ENCODE results near the gene CFAP69. TPM values are rescaled to one million over a fixed set of nuclear protein-coding genes. Genes with fewer than 3 reads are reported as not detected.

The CFAP69 gene
- total RNA-seq, 1 experiment from 2014 or later: 3.4 TPM

- Mint-ChIP-seq H3K36me3 (peaks cover 3% of the 10 kb centered on the region; the same call in 1 of the 2 replicates), H3K9me3 (no peaks in the 10 kb centered on the region), H3K4me3 (no peak overlapping the region), H3K4me1 (peaks cover 37% of the 10 kb centered on the region), H3K27ac (peak overlapping the region; percentile 70; the same call in 1 of the 2 replicates), H3K27me3 (ENCODE audit: low read depth) (no peaks in the 10 kb centered on the region)
- CTCF ChIA-PET: interaction anchor here (1.2 to 3.3 kb wide), 2 partner anchors 11 to 205 kb away, joined by 4 to 29 read pairs; partner anchors contain the start of gene STEAP2
- ATAC-seq (peak; percentile 6; the same call in 1 of the 2 replicates), DNase-seq (ENCODE audit: low spot score) (no peak)
- TF ChIP-seq TEAD1 (CRISPR knock-in tag; IDR thresholded peaks at IDR 0.05) (no peak), CBFB (CRISPR knock-in tag; IDR thresholded peaks at IDR 0.05; ENCODE audit: low read depth) (no peak), ZNF423 (CRISPR knock-in tag; IDR thresholded peaks at IDR 0.05) (no peak), CREB1 (CRISPR knock-in tag; IDR thresholded peaks at IDR 0.05) (no peak), ZNF281 (CRISPR knock-in tag; IDR thresholded peaks at IDR 0.05) (no peak), JAZF1 (CRISPR knock-in tag; IDR thresholded peaks at IDR 0.05) (no peak), GABPB1 (CRISPR knock-in tag; IDR thresholded peaks at IDR 0.05) (no peak), ZBTB43 (CRISPR knock-in tag; IDR thresholded peaks at IDR 0.05) (no peak), ZNF512 (CRISPR knock-in tag; IDR thresholded peaks at IDR 0.05; ENCODE audit: borderline replicate concordance) (no peak)
- POLR2A ChIA-PET: interaction anchor here (2.2 kb wide), 1 partner anchor 11 kb away, joined by 13 read pairs; the partner anchor contains the start of gene STEAP2
Measured at GRCh38 chr7:90222811-90223725, 21.9 kb upstream of the CFAP69 start.

GRCh38 chr7:90224195-90224594 lies 20.8 kb upstream of the CFAP69 start:
- CTCF ChIA-PET: interaction anchor here (0.5 to 3.3 kb wide), 5 partner anchors 12 to 217 kb away, joined by 3 to 29 read pairs (median 4); partner anchors contain the start of gene STEAP2
- ATAC-seq: peak; percentile 95
- peak overlapping the region; percentile 97 for H3K27ac Mint-ChIP-seq
- TF ChIP-seq FOXK1 (CRISPR knock-in tag; IDR thresholded peaks at IDR 0.05) (no peak), ZNF219 (CRISPR knock-in tag; IDR thresholded peaks at IDR 0.05; ENCODE audit: borderline replicate concordance) (no peak), IRF1 (CRISPR knock-in tag; IDR thresholded peaks at IDR 0.05) (no peak), RELA (CRISPR knock-in tag; IDR thresholded peaks at IDR 0.05; ENCODE audit: borderline replicate concordance) (no peak), GABPB1 (CRISPR knock-in tag; IDR thresholded peaks at IDR 0.05) (no peak), TEAD1 (CRISPR knock-in tag; IDR thresholded peaks at IDR 0.05) (no peak), PRRX2 (CRISPR knock-in tag; IDR thresholded peaks at IDR 0.05) (no peak), MXD4 (CRISPR knock-in tag; IDR thresholded peaks at IDR 0.05; ENCODE audit: borderline replicate concordance) (no peak), AR (CRISPR knock-in tag; IDR thresholded peaks at IDR 0.05) (no peak), ZBTB43 (CRISPR knock-in tag; IDR thresholded peaks at IDR 0.05) (no peak), SOX15 (CRISPR knock-in tag; IDR thresholded peaks at IDR 0.05) (no peak), ATF6 (CRISPR knock-in tag; IDR thresholded peaks at IDR 0.05) (no peak), TCF7 (CRISPR knock-in tag; IDR thresholded peaks at IDR 0.05; ENCODE audit: low read depth) (no peak)

More at GRCh38 chr7:90224195-90224594, 20.8 kb upstream of the CFAP69 start:
- POLR2A ChIA-PET: interaction anchor here (0.7 to 2.2 kb wide), 3 partner anchors 13 to 70 kb away, joined by 3 to 13 read pairs (median 3); partner anchors contain the start of genes CFAP69, STEAP1 and STEAP2
- Mint-ChIP-seq H3K9me3 (no peaks in the 10 kb centered on the region), H3K4me3 (peak overlapping the region; percentile 37), H3K27me3 (ENCODE audit: low read depth) (no peaks in the 10 kb centered on the region), H3K36me3 (peaks cover 3% of the 10 kb centered on the region; the same call in 1 of the 2 replicates), H3K4me1 (peaks cover 37% of the 10 kb centered on the region)
- DNase-seq (ENCODE audit: low spot score): peak; percentile 58

All from WTC11 (cell line).